ENCODE measurements around the gene DEXI. TPM values are rescaled to one million over a fixed set of nuclear protein-coding genes. Genes with fewer than 3 reads are reported as not detected.

DEXI gene
- total and polyA plus RNA-seq, 7 donors: 13.9 to 99.9 (median 55.0) TPM

DNA sequence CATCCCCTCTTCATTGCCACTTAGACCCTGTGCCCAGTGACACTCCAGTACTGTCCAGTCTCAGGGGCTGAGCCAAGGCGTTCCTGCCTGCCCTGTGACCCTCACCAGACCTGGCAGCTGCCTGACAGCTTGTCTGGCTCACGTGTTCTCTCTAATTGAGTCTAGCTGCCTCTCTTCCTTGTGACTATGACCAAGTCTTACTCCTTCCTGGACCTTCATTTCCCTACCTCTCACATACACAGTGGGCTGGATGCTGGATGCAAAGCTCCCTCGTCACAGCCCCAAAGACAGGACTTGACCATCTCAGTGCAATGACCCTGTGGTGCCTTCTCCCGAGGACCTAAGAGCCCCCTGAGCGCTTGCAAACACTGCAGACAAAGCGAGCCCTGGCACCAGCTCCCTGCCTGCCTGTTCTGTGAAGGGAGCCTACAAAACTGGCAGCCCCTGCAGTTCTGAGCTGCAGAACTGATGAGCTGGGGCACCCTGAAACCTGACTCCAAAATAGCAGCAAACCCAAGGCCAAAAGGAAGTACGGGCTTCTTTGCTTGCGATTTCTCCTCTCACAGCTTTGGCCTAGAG lies 1.7 kb downstream of the DEXI start:
- Histone ChIP-seq H3K36me3 (no peaks in the 10 kb centered on the region), H3K4me1 (peaks cover 0 to 86% (median 82%) of the 10 kb centered on the region in 4 donors), H3K4me3 (peak overlapping the region; percentile 67 to 92 (median 79)), H3K27me3 (no peaks in the 10 kb centered on the region), H3K27ac (peak overlapping the region; percentile 89 to 92 (median 90)), H3K9me3 (no peaks in the 10 kb centered on the region)
- intact Hi-C loops (cut with DNase I): loop anchor here (5.0 kb wide), 1 partner anchor 972 kb away; no protein-coding TSS in a partner anchor
- no peak for TF ChIP-seq EP300 (IDR thresholded peaks at IDR 0.05)
- no peak for TF ChIP-seq POLR2A (IDR thresholded peaks at IDR 0.05)
- peak in 1 of 4 donors; percentile 58 for TF ChIP-seq POLR2AphosphoS5 (IDR thresholded peaks at IDR 0.05)
- no peak for TF ChIP-seq CTCF (IDR thresholded peaks at IDR 0.05)
- no peak for DNase-seq
- 13 to 32% methylated on average over 8 of the region's 8 CpGs for WGBS, 2 donors

- H3K4me3 ChIP-seq: peak overlapping the region in 2 of 4 donors; percentile 74 to 92
- H3K9me3 ChIP-seq: no peaks in the 10 kb centered on the region
- TF ChIP-seq POLR2A (IDR thresholded peaks at IDR 0.05): no peak
- no peak for TF ChIP-seq EP300 (IDR thresholded peaks at IDR 0.05)
- TF ChIP-seq POLR2AphosphoS5 (IDR thresholded peaks at IDR 0.05): no peak
- TF ChIP-seq CTCF (IDR thresholded peaks at IDR 0.05): no peak
- peak overlapping the region; percentile 89 to 92 (median 90) for H3K27ac ChIP-seq
- intact Hi-C loops (cut with DNase I): loop anchor here (5.0 kb wide), 1 partner anchor 973 kb away; no protein-coding TSS in a partner anchor
- DNase-seq: no peak
- 89 to 94% methylated on average over 7 of the region's 7 CpGs for WGBS, 2 donors
- H3K36me3 ChIP-seq: no peaks in the 10 kb centered on the region
- no peaks in the 10 kb centered on the region for H3K27me3 ChIP-seq
- peaks cover 0 to 86% (median 81%) of the 10 kb centered on the region in 4 donors for H3K4me1 ChIP-seq
Observed at GRCh38 chr16:10939649-10940234, 2.5 kb downstream of the DEXI start.

DNA sequence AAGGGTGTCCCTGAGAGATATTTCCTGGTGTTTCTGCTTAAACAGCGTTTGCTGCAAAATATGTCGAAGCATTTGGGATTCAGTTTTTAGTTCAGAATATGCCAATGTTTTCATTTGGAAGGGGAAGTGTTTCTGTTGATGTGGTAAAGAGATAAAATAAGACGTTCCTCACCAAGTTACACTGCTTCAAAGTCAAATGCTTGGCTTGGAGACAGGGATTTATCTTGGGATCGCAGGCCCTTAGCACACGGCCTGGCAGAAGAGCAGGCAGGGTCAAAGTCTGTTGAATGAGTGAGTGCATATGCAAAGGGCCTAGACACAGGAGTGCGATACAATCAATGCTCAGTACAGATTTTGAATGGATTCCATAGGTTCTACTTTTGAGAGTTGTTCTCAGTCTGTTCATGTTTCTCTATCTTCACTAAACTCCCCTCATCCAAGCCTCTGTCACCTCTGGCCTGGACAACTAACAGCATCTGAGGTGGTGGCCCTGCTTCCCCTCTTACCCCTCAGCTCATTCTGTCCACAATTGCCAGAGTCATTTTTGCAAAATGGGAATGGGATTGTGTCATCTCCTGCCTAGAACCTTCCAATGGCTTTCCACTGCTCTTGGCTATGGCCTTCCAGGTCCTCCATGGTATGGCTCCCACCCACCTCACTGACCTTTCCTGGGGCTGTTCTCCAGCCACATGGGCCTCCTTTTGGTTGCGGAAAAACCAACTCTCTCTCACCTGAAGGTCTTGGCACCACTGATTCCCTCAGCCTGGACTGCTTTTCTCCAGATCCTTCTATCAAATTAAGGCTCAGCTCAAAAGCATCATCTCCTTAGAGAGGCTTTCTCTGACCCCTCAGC lies 3.2 kb downstream of the DEXI start:
- Histone ChIP-seq H3K4me1 (peaks cover 0 to 91% (median 84%) of the 10 kb centered on the region in 4 donors), H3K27me3 (no peaks in the 10 kb centered on the region), H3K27ac (peak overlapping the region; percentile 89 to 92 (median 90)), H3K36me3 (peaks cover 0 to 6% (median 0%) of the 10 kb centered on the region in 4 donors), H3K4me3 (peak overlapping the region in 2 of 4 donors; percentile 5 to 92), H3K9me3 (no peaks in the 10 kb centered on the region)
- no peak for TF ChIP-seq POLR2A (IDR thresholded peaks at IDR 0.05)
- TF ChIP-seq EP300 (IDR thresholded peaks at IDR 0.05): no peak
- TF ChIP-seq CTCF (IDR thresholded peaks at IDR 0.05): no peak
- TF ChIP-seq POLR2AphosphoS5 (IDR thresholded peaks at IDR 0.05): no peak
- WGBS, 2 donors: 37 to 53% methylated on average over 7 of the region's 7 CpGs
- intact Hi-C loops (cut with DNase I): no loop called here
- no peak for DNase-seq

- Histone ChIP-seq H3K4me3 (peak overlapping the region in 2 of 4 donors; percentile 5 to 36), H3K36me3 (peaks cover 0 to 13% (median 0%) of the 10 kb centered on the region in 4 donors), H3K27me3 (no peaks in the 10 kb centered on the region), H3K27ac (peak overlapping the region; percentile 41 to 92 (median 90)), H3K9me3 (no peaks in the 10 kb centered on the region), H3K4me1 (peaks cover 0 to 89% (median 82%) of the 10 kb centered on the region in 4 donors)
- intact Hi-C loops (cut with DNase I): no loop called here
- 44 to 48% methylated on average over 7 of the region's 7 CpGs for WGBS, 2 donors
- DNase-seq: no peak
- no peak for TF ChIP-seq POLR2AphosphoS5 (IDR thresholded peaks at IDR 0.05)
- TF ChIP-seq POLR2A (IDR thresholded peaks at IDR 0.05): no peak
- no peak for TF ChIP-seq EP300 (IDR thresholded peaks at IDR 0.05)
Observed at GRCh38 chr16:10938321-10938720, 3.9 kb downstream of the DEXI start.
